DOHH2 (cell line): ENCODE data around the gene SBK3.

Experiments
- H3F3A ChIP-seq: fragments of 200-600 bp; sonication (generic), shearing (Covaris generic); 2 replicates; pipeline ENCODE4 v1.6.0; 2016; ENCODE audit warnings: antibody characterized with exemption, mild to moderate bottlenecking; ENCODE audit not compliant: control insufficient read depth, insufficient read depth
- H3K27ac ChIP-seq: fragments of 200-600 bp; sonication (generic); 2 replicates; pipeline ENCODE4 v1.5.1; 2014; ENCODE audit warnings: low read depth, mild to moderate bottlenecking, low read length, moderate library complexity
- H3K27me3 ChIP-seq: fragments of 200-600 bp; sonication (generic); 2 replicates; pipeline ENCODE4 v1.6.1; 2014; ENCODE audit warnings: mild to moderate bottlenecking, low read length, mixed read lengths; ENCODE audit not compliant: control insufficient read depth
- H3K36me3 ChIP-seq: fragments of 200-600 bp; sonication (generic); 2 replicates; pipeline ENCODE4 v1.6.1; 2014; ENCODE audit warnings: mild to moderate bottlenecking, low read length, moderate library complexity, mixed read lengths; ENCODE audit not compliant: control insufficient read depth
- H3K4me1 ChIP-seq: fragments of 200-600 bp; sonication (generic); 2 replicates; pipeline ENCODE4 v1.6.1; 2014; ENCODE audit warnings: mild to moderate bottlenecking, low read length, mixed read lengths; ENCODE audit not compliant: control insufficient read depth
- H3K4me2 ChIP-seq: fragments of 200-600 bp; sonication (generic); 2 replicates; pipeline ENCODE4 v1.6.0; 2014; ENCODE audit warnings: mild to moderate bottlenecking, low read length, moderate library complexity
- H3K4me3 ChIP-seq: fragments of 200-600 bp; sonication (generic); 2 replicates; pipeline ENCODE4 v1.5.1; 2014; ENCODE audit warnings: mild to moderate bottlenecking, low read length, mixed read lengths
- H3K79me2 ChIP-seq: fragments of 200-600 bp; sonication (generic); 2 replicates; pipeline ENCODE4 v1.6.1; 2014; ENCODE audit warnings: mild to moderate bottlenecking, low read length, mixed read lengths; ENCODE audit not compliant: control insufficient read depth
- H3K9me2 ChIP-seq: fragments of 200-600 bp; sonication (generic); replicated peaks from 2 replicates; pipeline ENCODE4 v1.6.1; 2014; ENCODE audit warnings: mild to moderate bottlenecking, low read length, mixed read lengths; ENCODE audit not compliant: control insufficient read depth
- H3K9me3 ChIP-seq: fragments of 200-600 bp; sonication (generic); 2 replicates; pipeline ENCODE4 v1.6.1; 2014; ENCODE audit warnings: antibody characterized with exemption, low read length, mixed read lengths; ENCODE audit not compliant: control insufficient read depth, insufficient read depth
- H4K20me1 ChIP-seq: fragments of 200-600 bp; sonication (generic); 2 replicates; pipeline ENCODE4 v1.6.0; 2014; ENCODE audit warnings: low read depth, mild to moderate bottlenecking, antibody characterized with exemption, low read length, moderate library complexity; ENCODE audit not compliant: control insufficient read depth, insufficient read depth
- EZH2phosphoT487 ChIP-seq: fragments of 200-600 bp; sonication (generic); IDR thresholded peaks from 2 replicates; pipeline ENCODE4 v1.6.1; 2017; ENCODE audit warnings: borderline replicate concordance, mild to moderate bottlenecking, antibody characterized with exemption, low read length, moderate library complexity, mixed read lengths
- TF ChIP-seq, protein P1 (sequence below): fragments of 200-600 bp; sonication (generic); IDR thresholded peaks from one replicate; pipeline ENCODE4 v1.5.1; 2014; ENCODE audit warnings: antibody characterized with exemption, mild to moderate bottlenecking, low read depth, low read length; ENCODE audit not compliant: poor library complexity, severe bottlenecking

SBK3 gene

DNA sequence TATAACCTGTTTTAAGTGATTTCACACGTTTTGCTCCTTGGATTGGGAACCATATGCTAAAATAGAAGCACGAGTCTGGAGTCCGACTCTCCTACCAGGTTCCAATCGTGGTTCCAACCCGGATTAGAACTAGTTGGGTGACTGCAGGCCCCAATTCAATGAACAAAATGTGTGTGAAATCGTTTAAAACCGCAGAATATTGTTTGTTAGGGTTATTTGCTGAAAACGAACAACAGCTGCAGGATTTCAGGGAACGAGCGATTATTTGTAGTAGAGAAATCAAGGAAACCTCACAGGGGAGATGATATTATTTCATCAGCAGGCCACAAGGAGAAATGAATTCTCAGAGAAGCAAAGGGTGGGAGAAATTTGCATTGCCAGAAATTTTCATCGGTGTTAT is 40.4 kb downstream of the SBK3 start:
- Histone ChIP-seq H3K4me1 (peaks cover 8% of the 10 kb centered on the region), H3K27ac (no peak overlapping the region), H4K20me1 (no peaks in the 10 kb centered on the region), H3K4me2 (no peak overlapping the region), H3F3A (0 out of 2 replicates have a peak, but pooled peaks cover 4% of the 10 kb centered on the region), H3K36me3 (no peaks in the 10 kb centered on the region), H3K4me3 (no peak overlapping the region), H3K9me2 (no peaks in the 10 kb centered on the region), H3K79me2 (no peaks in the 10 kb centered on the region), H3K9me3 (peaks cover 5% of the 10 kb centered on the region), H3K27me3 (no peaks in the 10 kb centered on the region)
- TF ChIP-seq EZH2phosphoT487: no peak
- TF ChIP-seq, protein P1, sequence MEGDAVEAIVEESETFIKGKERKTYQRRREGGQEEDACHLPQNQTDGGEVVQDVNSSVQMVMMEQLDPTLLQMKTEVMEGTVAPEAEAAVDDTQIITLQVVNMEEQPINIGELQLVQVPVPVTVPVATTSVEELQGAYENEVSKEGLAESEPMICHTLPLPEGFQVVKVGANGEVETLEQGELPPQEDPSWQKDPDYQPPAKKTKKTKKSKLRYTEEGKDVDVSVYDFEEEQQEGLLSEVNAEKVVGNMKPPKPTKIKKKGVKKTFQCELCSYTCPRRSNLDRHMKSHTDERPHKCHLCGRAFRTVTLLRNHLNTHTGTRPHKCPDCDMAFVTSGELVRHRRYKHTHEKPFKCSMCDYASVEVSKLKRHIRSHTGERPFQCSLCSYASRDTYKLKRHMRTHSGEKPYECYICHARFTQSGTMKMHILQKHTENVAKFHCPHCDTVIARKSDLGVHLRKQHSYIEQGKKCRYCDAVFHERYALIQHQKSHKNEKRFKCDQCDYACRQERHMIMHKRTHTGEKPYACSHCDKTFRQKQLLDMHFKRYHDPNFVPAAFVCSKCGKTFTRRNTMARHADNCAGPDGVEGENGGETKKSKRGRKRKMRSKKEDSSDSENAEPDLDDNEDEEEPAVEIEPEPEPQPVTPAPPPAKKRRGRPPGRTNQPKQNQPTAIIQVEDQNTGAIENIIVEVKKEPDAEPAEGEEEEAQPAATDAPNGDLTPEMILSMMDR: no peak

DNA sequence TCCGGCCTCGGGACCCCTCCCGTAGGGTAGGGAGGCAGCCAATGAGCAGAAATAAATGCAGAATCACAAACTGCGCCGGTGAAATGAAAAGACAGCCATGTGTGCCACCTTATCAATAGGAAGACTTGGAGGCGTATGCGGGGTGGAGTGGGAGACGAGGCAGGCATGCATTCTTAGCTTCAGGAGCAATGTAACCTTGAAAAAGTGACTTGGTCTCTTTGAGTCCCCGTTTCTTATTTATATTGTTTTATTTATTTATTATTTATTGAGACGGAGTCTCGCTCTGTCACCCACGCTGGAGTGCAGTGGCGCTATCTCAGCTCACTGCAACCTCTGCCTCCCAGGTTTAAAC is 41.1 kb downstream of the SBK3 start:
- H3K4me1 ChIP-seq: peaks cover 8% of the 10 kb centered on the region
- H3K9me3 ChIP-seq: peaks cover 5% of the 10 kb centered on the region
- H3F3A ChIP-seq: 0 out of 2 replicates have a peak, but pooled peaks cover 4% of the 10 kb centered on the region
- no peaks in the 10 kb centered on the region for H3K36me3 ChIP-seq
- no peak overlapping the region for H3K27ac ChIP-seq
- no peaks in the 10 kb centered on the region for H3K9me2 ChIP-seq
- peak overlapping the region; percentile 77 for H3K4me3 ChIP-seq
- TF ChIP-seq, protein P1: no peak
- no peak for TF ChIP-seq EZH2phosphoT487
- no peaks in the 10 kb centered on the region for H3K79me2 ChIP-seq
- H4K20me1 ChIP-seq: no peaks in the 10 kb centered on the region
- H3K4me2 ChIP-seq: peak overlapping the region; percentile 91
- no peaks in the 10 kb centered on the region for H3K27me3 ChIP-seq

DNA sequence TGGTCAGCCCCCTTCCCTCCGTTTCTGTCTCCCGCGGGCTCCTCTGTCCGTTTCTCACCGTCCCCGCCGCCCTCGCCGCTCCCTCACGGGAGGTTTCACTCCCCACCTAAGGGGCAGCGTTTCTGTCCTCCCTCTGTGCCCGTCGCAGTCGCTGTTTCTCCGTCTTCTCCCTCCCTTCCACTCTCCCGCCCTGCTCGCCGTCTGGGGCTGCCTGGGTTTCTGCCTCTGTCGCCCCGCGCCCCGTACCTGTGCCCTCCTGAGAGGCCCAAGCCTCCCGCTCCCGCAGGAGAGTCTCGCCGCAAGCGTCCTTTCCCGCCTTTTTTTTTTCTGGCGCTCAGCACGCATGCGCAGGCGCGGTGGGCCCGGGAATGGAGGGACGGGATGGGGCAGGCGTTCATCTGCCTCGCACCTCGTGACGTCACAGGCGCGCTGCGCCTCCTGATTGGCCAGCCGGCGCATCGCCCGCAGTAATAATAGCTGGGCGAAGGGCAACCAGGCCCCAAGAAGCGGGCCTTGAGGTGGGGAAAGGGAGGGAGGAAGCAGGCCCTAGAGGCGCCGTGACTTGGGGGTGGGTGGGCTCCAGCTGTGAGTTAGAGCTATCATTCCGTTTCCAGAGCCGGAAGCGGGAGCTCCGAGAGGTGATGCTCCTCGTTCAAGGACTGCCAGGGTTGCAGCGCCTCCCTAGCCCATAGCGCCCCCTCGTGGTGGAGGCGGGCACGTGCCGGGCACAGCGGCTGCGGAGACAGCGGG is 41.7 kb downstream of the SBK3 start:
- no peaks in the 10 kb centered on the region for H3K79me2 ChIP-seq

More for the DNA sequence above, 41.7 kb downstream of the SBK3 start:
- 0 out of 2 replicates have a peak, but pooled peaks cover 4% of the 10 kb centered on the region for H3F3A ChIP-seq
- no peaks in the 10 kb centered on the region for H3K36me3 ChIP-seq
- TF ChIP-seq EZH2phosphoT487: no peak
- TF ChIP-seq, protein P1: peak; percentile 97
- H3K9me2 ChIP-seq: no peaks in the 10 kb centered on the region
- H3K27ac ChIP-seq: peak overlapping the region; percentile 45
- no peaks in the 10 kb centered on the region for H3K27me3 ChIP-seq
- H3K4me1 ChIP-seq: peaks cover 8% of the 10 kb centered on the region
- no peaks in the 10 kb centered on the region for H4K20me1 ChIP-seq
- H3K4me3 ChIP-seq: peak overlapping the region; percentile 77
- H3K4me2 ChIP-seq: peak overlapping the region; percentile 91
- H3K9me3 ChIP-seq: peaks cover 5% of the 10 kb centered on the region
